Duodenal mucosa (tissue), 2 donors: ENCODE results near the gene TCAF1.
"Not testable (repeated sequence)": the region's sequence is repeated elsewhere in the genome, so short reads cannot be mapped to it uniquely, and the experiment has no call there.

Experiments
- H3K27ac ChIP-seq: one replicate; pipeline ENCODE4 v1.7.0; 2013; ENCODE audit warnings: low read depth, low read length
- H3K27me3 ChIP-seq, 2 donors: one replicate each; pipeline ENCODE4 v1.7.0; 2013; ENCODE audit warnings: low read length in 2 of 2, control low read depth in 1 of 2; ENCODE audit not compliant: insufficient read depth in 2 of 2, control insufficient read depth in 1 of 2
- H3K36me3 ChIP-seq, 2 donors: one replicate each; pipeline ENCODE4 v1.7.0; 2013; ENCODE audit warnings: low read length in 2 of 2, control low read depth in 1 of 2; ENCODE audit not compliant: insufficient read depth in 2 of 2, control insufficient read depth in 1 of 2
- H3K4me1 ChIP-seq, 2 donors: one replicate each; pipeline ENCODE4 v1.7.0; 2013; ENCODE audit warnings: low read length in 2 of 2, control low read depth in 1 of 2; ENCODE audit not compliant: insufficient read depth in 2 of 2, control insufficient read depth in 1 of 2
- H3K4me3 ChIP-seq, 2 donors: one replicate each; pipeline ENCODE4 v1.7.0; 2013; ENCODE audit warnings: low read length in 2 of 2, low read depth in 1 of 2
- H3K9ac ChIP-seq, 2 donors: one replicate each; pipeline ENCODE4 v1.7.0; 2013; ENCODE audit warnings: low read length in 2 of 2, low read depth in 1 of 2
- H3K9me3 ChIP-seq, 2 donors: one replicate each; pipeline ENCODE4 v1.7.0; 2013; ENCODE audit warnings: low read length in 2 of 2, control low read depth in 1 of 2; ENCODE audit not compliant: control insufficient read depth in 1 of 2

Gene TCAF1

GRCh38 chr7:143885951-143886350 lies 16.0 kb downstream of the TCAF1 start:
- H3K4me3 ChIP-seq, result no peak overlapping the region
- H3K9me3 ChIP-seq, result no peaks in the 10 kb centered on the region
- peaks cover 0 to 10% of the 10 kb centered on the region in 2 donors for H3K4me1 ChIP-seq
- no peak overlapping the region for H3K27ac ChIP-seq
- no peaks in the 10 kb centered on the region for H3K27me3 ChIP-seq
- H3K36me3 ChIP-seq, result no peaks in the 10 kb centered on the region
- H3K9ac ChIP-seq, result no peak overlapping the region

- Histone ChIP-seq H3K9ac (no peak overlapping the region), H3K9me3 (no peaks in the 10 kb centered on the region), H3K4me3 (peak overlapping the region; percentile 52 to 53), H3K36me3 (no peaks in the 10 kb centered on the region), H3K27ac (no peak overlapping the region), H3K4me1 (peaks cover 0 to 3% of the 10 kb centered on the region in 2 donors), H3K27me3 (no peaks in the 10 kb centered on the region)
Measured at GRCh38 chr7:143884969-143885559, 16.9 kb downstream of the TCAF1 start.

GRCh38 chr7:143884241-143884968 lies 17.6 kb downstream of the TCAF1 start:
- H3K9me3 ChIP-seq, result no peaks in the 10 kb centered on the region
- H3K36me3 ChIP-seq, result no peaks in the 10 kb centered on the region
- no peak overlapping the region for H3K27ac ChIP-seq
- H3K4me1 ChIP-seq, result peaks cover 0 to 3% of the 10 kb centered on the region in 2 donors
- H3K9ac ChIP-seq, result no peak overlapping the region
- peak overlapping the region; percentile 52 to 53 for H3K4me3 ChIP-seq
- H3K27me3 ChIP-seq, result no peaks in the 10 kb centered on the region

GRCh38 chr7:143882604-143883078 lies 19.3 kb downstream of the TCAF1 start:
- Histone ChIP-seq H3K4me3 (peak overlapping the region; percentile 62 to 63), H3K9me3 (no peaks in the 10 kb centered on the region), H3K9ac (peak overlapping the region; percentile 34 to 48), H3K27me3 (no peaks in the 10 kb centered on the region), H3K27ac (no peak overlapping the region), H3K4me1 (peaks cover 0 to 3% of the 10 kb centered on the region in 2 donors), H3K36me3 (no peaks in the 10 kb centered on the region)

GRCh38 chr7:143882020-143882603 lies 19.9 kb downstream of the TCAF1 start:
- no peaks in the 10 kb centered on the region for H3K27me3 ChIP-seq
- H3K9ac ChIP-seq, result peak overlapping the region in 1 of 2 donors; percentile 41
- peak overlapping the region; percentile 62 to 63 for H3K4me3 ChIP-seq
- H3K9me3 ChIP-seq, result no peaks in the 10 kb centered on the region
- no peak overlapping the region for H3K27ac ChIP-seq
- H3K4me1 ChIP-seq, result peaks cover 0 to 3% of the 10 kb centered on the region in 2 donors
- H3K36me3 ChIP-seq, result no peaks in the 10 kb centered on the region

GRCh38 chr7:143878884-143879283 lies 23.1 kb downstream of the TCAF1 start:
- no peaks in the 10 kb centered on the region for H3K27me3 ChIP-seq
- no peak overlapping the region for H3K4me3 ChIP-seq
- no peak overlapping the region for H3K9ac ChIP-seq
- H3K9me3 ChIP-seq, result no peaks in the 10 kb centered on the region
- peaks cover 0 to 11% of the 10 kb centered on the region in 2 donors for H3K36me3 ChIP-seq
- H3K27ac ChIP-seq, result no peak overlapping the region
- H3K4me1 ChIP-seq, result peaks cover 0 to 3% of the 10 kb centered on the region in 2 donors

- Histone ChIP-seq H3K27ac (no peak overlapping the region), H3K9ac (no peak overlapping the region), H3K9me3 (no peaks in the 10 kb centered on the region), H3K36me3 (peaks cover 0 to 11% of the 10 kb centered on the region in 2 donors), H3K4me3 (no peak overlapping the region), H3K27me3 (no peaks in the 10 kb centered on the region), H3K4me1 (no peaks in the 10 kb centered on the region)
Measured at GRCh38 chr7:143877098-143877497, 24.9 kb downstream of the TCAF1 start.

GRCh38 chr7:143876218-143876617 lies 25.8 kb downstream of the TCAF1 start:
- Histone ChIP-seq H3K9me3 (no peaks in the 10 kb centered on the region), H3K27ac (no peak overlapping the region), H3K4me3 (no peak overlapping the region), H3K36me3 (peaks cover 0 to 11% of the 10 kb centered on the region in 2 donors), H3K27me3 (no peaks in the 10 kb centered on the region), H3K4me1 (no peaks in the 10 kb centered on the region), H3K9ac (no peak overlapping the region)

GRCh38 chr7:143873242-143873641 lies 28.7 kb downstream of the TCAF1 start:
- not testable (repeated sequence) for H3K9me3 ChIP-seq, H3K9ac ChIP-seq

GRCh38 chr7:143871534-143871933 lies 30.4 kb downstream of the TCAF1 start:
- not testable (repeated sequence) for H3K9me3 ChIP-seq, H3K9ac ChIP-seq, H3K4me1 ChIP-seq, H3K4me3 ChIP-seq, H3K27ac ChIP-seq, H3K27me3 ChIP-seq
- peaks cover 0 to 11% of the 10 kb centered on the region in 2 donors for H3K36me3 ChIP-seq

More at GRCh38 chr7:143873242-143873641, 28.7 kb downstream of the TCAF1 start:
- not testable (repeated sequence) for H3K27ac ChIP-seq, H3K27me3 ChIP-seq, H3K4me1 ChIP-seq, H3K4me3 ChIP-seq
- H3K36me3 ChIP-seq, result peaks cover 0 to 11% of the 10 kb centered on the region in 2 donors
